Left lung (tissue), 10 donors: ENCODE data around the gene OR4F6. TPM values are rescaled to one million over a fixed set of nuclear protein-coding genes. Genes with fewer than 3 reads are reported as not detected.
"Not testable (repeated sequence)": the region's sequence is repeated elsewhere in the genome, so short reads cannot be mapped to it uniquely, and the experiment has no call there.

Experiments used
- ATAC-seq: fragments of 200-7000 bp; cut with Tn5 transposase; one replicate; pipeline ENCODE4 v1.9.1; 2020; ENCODE audit warnings: moderate library complexity
- DNase-seq, 4 donors: peaks; one replicate each; pipeline ENCODE4 v3.0.0-alpha.2; 2013 to 2020
- H3K27ac ChIP-seq, 2 donors: fragments of 200-600 bp; sonication (generic) in 1 of 2; one replicate each; pipeline versions ENCODE4 v1.5.0 to v1.8.0; 2020 to 2021
- H3K27me3 ChIP-seq, 2 donors: fragments of 200-600 bp; sonication (generic) in 1 of 2; one replicate each; pipeline versions ENCODE4 v1.5.0 to v1.8.0; 2020 to 2021
- H3K36me3 ChIP-seq, 2 donors: fragments of 200-600 bp; sonication (generic) in 1 of 2; one replicate each; pipeline versions ENCODE4 v1.5.0 to v1.8.0; 2020 to 2021
- H3K4me1 ChIP-seq, 2 donors: fragments of 200-600 bp; one replicate each; pipeline ENCODE4 v1.8.0; 2021
- H3K4me3 ChIP-seq, 2 donors: fragments of 200-600 bp; sonication (generic) in 1 of 2; one replicate each; pipeline versions ENCODE4 v1.5.0 to v1.8.0; 2020 to 2021; ENCODE audit warnings: mild to moderate bottlenecking in 1 of 2
- H3K9me3 ChIP-seq, 2 donors: fragments of 200-600 bp; sonication (generic) in 1 of 2; one replicate each; pipeline versions ENCODE4 v1.5.0 to v1.8.0; 2020 to 2021
- intact Hi-C, 2 donors: fragments of 100-400 bp; cut with DNase I; formaldehyde crosslinking; loops; one replicate each; pipeline versions ENCODE4 v1.11.2 to v1.14.2; 2022
- polyA plus RNA-seq, 6 donors: library from polyadenylated mRNA; unstranded; fragments of 120-200 nt; gene quantifications; one replicate each; pipeline ENCODE4 v1.2.1, GENCODE V29; 2013; ENCODE audit not compliant: insufficient read length in 6 of 6
- total RNA-seq, 2 donors: library from RNA; stranded (reverse); fragmentation: NEBNext Ultra II Directional; extraction: Animal tissue kit (Norgen Biotek cat#: 25700); gene quantifications; one replicate each; pipeline ENCODE4 v1.2.1, GENCODE V29; 2021
- TF ChIP-seq, protein P1 (sequence below), 2 donors: fragments of 200-600 bp; sonication (generic) in 1 of 2; IDR thresholded peaks; one replicate each; pipeline versions ENCODE4 v1.5.0 to v1.8.0; 2021; ENCODE audit warnings: antibody characterized with exemption in 2 of 2
- donor health status: DM: no; HTN: yes; CAD: no.
- donor health status: DM: no; HTN: no; CAD: no.

OR4F6 gene
- total and polyA plus RNA-seq, 8 donors: not detected

DNA sequence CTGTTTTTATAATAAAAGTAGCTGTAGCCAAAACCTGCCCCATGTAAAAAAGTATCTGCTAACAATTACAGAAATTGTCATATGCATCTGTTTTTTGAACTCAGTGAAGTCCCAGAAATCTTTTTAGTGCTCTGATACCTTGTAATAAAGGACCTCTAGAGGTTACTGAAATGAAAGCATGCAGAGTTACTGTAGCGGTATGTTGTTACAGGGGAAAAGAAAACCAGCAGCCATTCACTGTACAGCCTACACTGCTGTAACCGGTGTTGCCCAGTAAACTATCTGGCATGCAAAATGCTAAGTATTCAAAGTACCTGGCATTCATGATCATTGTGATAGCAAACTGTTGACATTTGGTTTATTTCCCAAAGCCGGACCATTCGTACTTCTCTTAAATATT is 12.6 kb upstream of the OR4F6 start:
- H3K27me3 ChIP-seq, ATAC-seq, H3K9me3 ChIP-seq, H3K4me1 ChIP-seq, DNase-seq, intact Hi-C loops, H3K4me3 ChIP-seq, H3K27ac ChIP-seq, H3K36me3 ChIP-seq: not testable (repeated sequence)

DNA sequence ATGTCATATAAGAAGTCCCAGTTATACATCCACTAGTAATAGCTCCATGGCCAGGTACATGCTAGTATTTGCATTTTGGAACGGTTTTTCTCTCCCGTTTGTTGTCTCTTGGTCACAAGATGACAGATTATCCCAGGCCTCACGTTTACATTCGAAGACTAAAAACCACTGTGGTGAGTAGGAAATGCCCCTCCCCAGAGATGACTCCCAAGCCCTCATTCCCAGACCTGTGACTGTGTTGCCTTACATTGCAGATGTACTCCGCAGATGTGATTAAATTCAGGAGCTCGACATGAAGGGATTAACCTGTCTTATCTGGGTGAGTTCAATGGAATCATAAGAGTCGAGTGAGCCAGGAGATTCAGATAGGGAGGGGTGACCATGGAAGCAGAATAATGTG is 9.3 kb upstream of the OR4F6 start:
- intact Hi-C loops, H3K4me1 ChIP-seq, H3K9me3 ChIP-seq, H3K27ac ChIP-seq, H3K27me3 ChIP-seq, DNase-seq, ATAC-seq, H3K36me3 ChIP-seq, H3K4me3 ChIP-seq: not testable (repeated sequence)

DNA sequence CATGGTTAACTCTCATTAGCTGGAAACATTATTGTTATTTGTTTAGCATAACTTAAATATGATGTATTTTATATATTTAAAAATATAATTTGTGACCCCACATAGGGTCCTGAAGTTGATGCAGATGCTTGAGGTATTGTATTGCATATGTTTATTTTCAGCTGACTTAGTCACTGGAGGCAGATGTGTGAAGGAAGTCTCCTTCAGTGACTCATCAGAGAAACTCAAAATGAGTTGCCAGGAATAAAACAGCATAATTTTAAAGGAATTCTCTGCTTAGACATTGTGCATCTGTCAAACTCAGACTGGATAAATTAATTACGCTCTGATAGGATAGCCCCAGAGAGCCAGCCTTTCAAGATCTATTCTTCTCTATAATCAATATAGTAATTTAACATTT is 7.9 kb upstream of the OR4F6 start:
- TF ChIP-seq, protein P1, sequence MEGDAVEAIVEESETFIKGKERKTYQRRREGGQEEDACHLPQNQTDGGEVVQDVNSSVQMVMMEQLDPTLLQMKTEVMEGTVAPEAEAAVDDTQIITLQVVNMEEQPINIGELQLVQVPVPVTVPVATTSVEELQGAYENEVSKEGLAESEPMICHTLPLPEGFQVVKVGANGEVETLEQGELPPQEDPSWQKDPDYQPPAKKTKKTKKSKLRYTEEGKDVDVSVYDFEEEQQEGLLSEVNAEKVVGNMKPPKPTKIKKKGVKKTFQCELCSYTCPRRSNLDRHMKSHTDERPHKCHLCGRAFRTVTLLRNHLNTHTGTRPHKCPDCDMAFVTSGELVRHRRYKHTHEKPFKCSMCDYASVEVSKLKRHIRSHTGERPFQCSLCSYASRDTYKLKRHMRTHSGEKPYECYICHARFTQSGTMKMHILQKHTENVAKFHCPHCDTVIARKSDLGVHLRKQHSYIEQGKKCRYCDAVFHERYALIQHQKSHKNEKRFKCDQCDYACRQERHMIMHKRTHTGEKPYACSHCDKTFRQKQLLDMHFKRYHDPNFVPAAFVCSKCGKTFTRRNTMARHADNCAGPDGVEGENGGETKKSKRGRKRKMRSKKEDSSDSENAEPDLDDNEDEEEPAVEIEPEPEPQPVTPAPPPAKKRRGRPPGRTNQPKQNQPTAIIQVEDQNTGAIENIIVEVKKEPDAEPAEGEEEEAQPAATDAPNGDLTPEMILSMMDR (IDR thresholded peaks at IDR 0.05): no peak
- Histone ChIP-seq H3K4me3 (no peak overlapping the region), H3K27me3 (no peaks in the 10 kb centered on the region), H3K36me3 (no peaks in the 10 kb centered on the region), H3K4me1 (no peaks in the 10 kb centered on the region), H3K27ac (no peak overlapping the region), H3K9me3 (no peaks in the 10 kb centered on the region)
- no peak for DNase-seq
- ATAC-seq: no peak
- intact Hi-C loops: no loop called here

DNA sequence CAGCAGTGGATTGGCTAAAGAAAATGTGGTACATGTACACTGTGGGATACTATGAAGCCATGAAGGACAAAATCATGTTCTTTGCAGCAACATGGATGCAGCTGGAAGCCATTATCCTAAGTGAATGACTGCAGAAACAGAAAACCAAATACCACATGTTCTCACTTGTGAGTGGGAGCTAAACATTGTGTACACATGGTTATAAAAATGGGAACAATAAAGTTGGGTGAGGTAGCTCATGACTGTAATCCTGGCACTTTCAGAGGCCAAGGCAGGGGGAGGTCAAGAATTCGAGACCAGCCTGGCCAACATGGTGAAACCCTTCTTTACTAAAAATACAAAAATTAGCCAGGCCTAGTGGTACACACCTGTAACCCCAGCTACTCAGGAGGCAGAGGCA is 3.6 kb upstream of the OR4F6 start:
- Histone ChIP-seq H3K9me3 (peaks cover 0 to 3% of the 10 kb centered on the region in 2 donors), H3K27ac (no peak overlapping the region), H3K36me3 (no peaks in the 10 kb centered on the region), H3K27me3 (peaks cover 0 to 5% of the 10 kb centered on the region in 2 donors), H3K4me3 (no peak overlapping the region), H3K4me1 (no peaks in the 10 kb centered on the region)
- ATAC-seq (no peak), DNase-seq (no peak)
- intact Hi-C loops: no loop called here
- TF ChIP-seq, protein P1 (IDR thresholded peaks at IDR 0.05): no peak

DNA sequence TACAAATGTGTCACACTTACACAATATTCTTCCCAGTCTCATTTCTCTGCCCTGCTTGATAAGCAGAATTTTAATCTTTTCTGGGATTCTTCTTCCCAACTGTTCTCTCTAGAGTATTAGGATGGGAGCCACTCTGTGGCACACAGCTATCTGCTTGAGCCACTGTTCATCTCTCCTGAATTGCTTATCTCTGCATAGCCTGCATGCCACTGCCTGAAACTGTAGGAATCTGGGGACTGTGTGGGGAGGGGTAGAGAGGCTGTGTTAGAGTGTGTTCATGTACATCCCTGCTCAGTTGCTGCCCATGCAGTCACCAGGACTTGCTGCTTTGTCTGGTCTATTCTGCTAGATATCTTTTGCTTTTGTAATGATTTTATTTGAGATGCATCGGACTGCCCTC is 2.3 kb upstream of the OR4F6 start:
- Histone ChIP-seq H3K4me3 (no peak overlapping the region), H3K36me3 (no peaks in the 10 kb centered on the region), H3K27me3 (peaks cover 0 to 5% of the 10 kb centered on the region in 2 donors), H3K9me3 (peaks cover 0 to 3% of the 10 kb centered on the region in 2 donors), H3K4me1 (no peaks in the 10 kb centered on the region), H3K27ac (no peak overlapping the region)
- intact Hi-C loops: no loop called here
- TF ChIP-seq, protein P1 (IDR thresholded peaks at IDR 0.05): no peak
- no peak for ATAC-seq
- no peak for DNase-seq

DNA sequence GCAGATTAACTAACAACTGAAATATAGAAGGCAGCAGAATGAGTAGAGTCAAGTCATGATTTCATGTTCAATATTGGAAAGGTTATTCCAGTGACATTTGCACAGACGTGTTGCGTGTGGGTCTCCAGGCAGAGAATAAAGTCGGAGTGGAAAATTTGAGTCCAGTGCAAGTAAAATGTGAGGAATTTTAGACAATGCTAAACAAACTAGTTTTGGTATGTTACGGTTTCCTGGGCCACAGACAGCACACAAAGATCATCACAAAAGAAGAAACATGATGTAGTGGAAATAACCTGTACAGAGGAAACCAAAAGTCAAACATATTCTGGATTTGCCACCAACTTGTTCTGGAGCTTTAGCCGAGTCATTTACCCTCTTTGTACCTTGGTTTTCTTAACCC is 367 bp downstream of the OR4F6 start:
- ATAC-seq: no peak
- intact Hi-C loops: no loop called here
- Histone ChIP-seq H3K4me3 (no peak overlapping the region), H3K36me3 (no peaks in the 10 kb centered on the region), H3K27me3 (peaks cover 0 to 5% of the 10 kb centered on the region in 2 donors), H3K27ac (no peak overlapping the region), H3K4me1 (no peaks in the 10 kb centered on the region), H3K9me3 (peaks cover 0 to 3% of the 10 kb centered on the region in 2 donors)
- TF ChIP-seq, protein P1 (IDR thresholded peaks at IDR 0.05): no peak
- DNase-seq: no peak
